Stimulated activated CD8-positive, alpha-beta memory T cell treated with anti-CD3 and anti-CD28 coated beads, Interleukin-4, amount 100 ng/mL, for 48 hours (primary cell): ENCODE results near the gene CTRB2.

ENCODE experiments used
- DNase-seq: peaks from one replicate; pipeline ENCODE4 v3.0.0-alpha.2; 2020

Gene CTRB2

GRCh38 chr16:75203667-75204409, 3.1 kb downstream of the CTRB2 start:
- no peak for DNase-seq

GRCh38 chr16:75203096-75203495, 3.9 kb downstream of the CTRB2 start:
- no peak for DNase-seq

DNA sequence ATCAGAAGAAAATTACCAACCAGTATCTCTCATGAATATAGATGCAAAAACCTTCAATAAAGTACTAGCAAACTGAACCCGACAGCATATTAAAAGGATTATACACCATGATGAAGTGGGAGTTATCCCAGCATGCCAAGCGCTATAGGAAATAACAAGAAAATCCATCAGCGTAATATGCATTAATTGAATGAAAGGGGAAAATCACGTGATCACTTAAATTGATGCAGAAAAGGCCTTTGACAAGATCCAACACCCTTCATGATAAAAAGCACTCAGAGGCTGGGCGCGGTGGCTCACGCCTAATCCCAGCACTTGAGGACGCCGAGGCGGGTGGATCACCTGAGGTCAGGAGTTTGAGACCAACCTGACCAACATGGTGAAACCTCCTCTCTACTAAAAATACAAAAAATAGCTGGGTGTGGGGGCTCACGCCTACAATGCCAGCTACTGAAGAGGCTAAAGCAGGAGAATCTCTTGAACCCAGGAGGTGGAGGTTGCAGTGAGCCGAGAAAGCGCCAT, 4.8 kb downstream of the CTRB2 start:
- DNase-seq = no peak

- no peak for DNase-seq
Observed at GRCh38 chr16:75198135-75198600, 8.8 kb downstream of the CTRB2 start.

DNA sequence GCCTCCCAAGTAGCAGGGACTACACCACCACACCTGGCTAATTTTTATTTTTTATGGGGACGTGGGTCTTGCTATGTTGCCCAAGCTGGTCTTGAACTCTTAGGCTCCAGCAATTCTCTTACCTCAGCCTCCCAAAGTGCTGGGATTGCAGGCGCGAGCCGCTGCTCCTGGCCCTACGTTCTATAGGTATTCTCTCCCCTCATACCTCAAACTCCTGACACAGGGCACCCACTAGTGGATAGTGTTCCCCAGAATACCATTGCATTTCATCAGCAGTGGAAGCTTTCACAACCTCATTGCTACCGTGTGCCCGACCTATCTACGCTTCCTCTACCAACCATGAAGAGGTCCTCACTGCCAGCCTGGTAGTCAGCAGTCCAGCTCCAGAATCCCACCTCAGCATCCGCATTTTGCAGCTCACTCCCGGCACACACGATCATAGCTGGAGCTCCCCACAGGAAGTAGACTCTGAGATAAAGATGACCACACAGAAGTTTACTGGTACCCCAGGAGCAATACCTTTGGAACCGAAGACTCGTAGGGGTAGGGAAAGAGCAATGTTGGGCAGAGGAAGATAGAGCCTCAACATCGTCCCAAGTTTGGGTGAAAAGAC, 9.3 kb downstream of the CTRB2 start:
- no peak for DNase-seq

GRCh38 chr16:75196836-75197235, 10.1 kb downstream of the CTRB2 start:
- no peak for DNase-seq

GRCh38 chr16:75195811-75196790, 10.9 kb downstream of the CTRB2 start:
- no peak for DNase-seq

DNA sequence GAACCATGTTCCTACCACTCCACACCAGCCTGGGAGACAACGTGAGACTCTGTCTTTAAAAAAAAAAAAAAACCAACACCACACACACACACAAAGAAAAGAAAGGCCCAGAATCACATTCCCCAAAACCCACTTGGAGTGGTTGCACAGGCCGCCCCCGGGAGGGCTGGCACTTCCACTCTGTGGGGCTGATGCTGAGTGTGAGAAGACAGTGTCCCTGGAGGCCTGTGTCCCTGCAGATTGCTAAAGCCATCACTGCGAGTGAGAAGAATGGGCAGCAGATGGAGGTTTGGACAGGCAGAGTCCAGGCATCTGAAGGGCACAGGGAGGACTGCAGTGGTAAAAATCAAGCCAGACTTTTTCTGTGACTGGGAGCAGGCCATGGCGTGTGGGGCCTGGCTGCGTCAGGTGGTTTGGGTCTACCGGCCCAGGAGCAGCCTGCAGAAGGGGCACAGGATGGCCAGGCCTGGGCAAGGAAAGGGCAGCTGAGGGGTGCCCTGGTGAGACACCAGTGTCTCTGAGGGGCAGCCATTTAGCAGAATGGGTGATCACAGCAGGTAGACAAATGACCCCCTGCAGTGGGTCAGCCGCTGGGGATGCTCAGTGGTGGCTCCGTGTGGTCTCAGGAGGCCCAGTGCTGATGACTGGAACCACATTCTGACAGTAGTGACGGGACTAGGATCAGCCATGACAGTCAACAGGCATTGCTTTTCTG, 13.1 kb downstream of the CTRB2 start:
- DNase-seq = no peak

GRCh38 chr16:75193265-75193650, 13.7 kb downstream of the CTRB2 start:
- DNase-seq = no peak

- no peak for DNase-seq
Observed at GRCh38 chr16:75192606-75193264, 14.2 kb downstream of the CTRB2 start.

- DNase-seq = no peak
Observed at GRCh38 chr16:75189638-75190245, 17.2 kb downstream of the CTRB2 start.

- DNase-seq = no peak
Observed at GRCh38 chr16:75188832-75189477, 18.0 kb downstream of the CTRB2 start.

DNA sequence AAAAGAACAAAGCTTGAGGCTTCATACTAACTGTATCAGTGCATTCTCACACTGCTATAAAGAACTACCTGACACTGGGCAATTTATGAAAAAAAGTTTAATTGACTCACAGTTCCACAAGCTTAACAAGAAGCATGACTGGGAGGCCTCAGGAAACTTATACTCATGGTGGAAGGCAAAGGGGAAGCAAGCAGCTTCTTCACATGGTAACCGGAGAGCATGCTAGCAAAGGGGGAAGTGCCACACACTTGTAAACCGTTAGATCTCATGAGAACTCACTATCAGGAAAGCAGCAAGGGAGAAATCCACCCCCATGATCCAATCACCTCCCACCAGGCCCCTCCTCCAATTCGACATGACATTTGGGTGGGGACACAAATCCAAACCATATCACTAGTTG, 25.3 kb downstream of the CTRB2 start:
- no peak for DNase-seq

DNA sequence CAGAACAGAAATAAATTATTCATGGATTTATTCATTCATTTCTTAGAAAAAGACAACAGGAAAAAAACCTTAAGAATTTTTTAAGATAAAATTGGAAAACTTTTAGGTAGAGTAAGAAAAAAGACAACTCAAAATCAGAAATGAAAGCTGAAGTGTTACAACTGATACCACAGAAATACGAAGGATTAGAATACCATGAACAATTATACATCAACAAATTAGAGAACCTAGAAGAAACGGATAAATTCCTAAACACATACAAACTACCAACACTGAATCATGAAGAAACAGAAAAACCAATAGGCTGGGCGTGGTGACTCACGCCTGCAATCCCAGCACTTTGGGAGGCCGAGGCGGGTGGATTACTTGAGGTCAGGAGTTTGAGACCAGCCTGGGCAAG, 27.8 kb downstream of the CTRB2 start:
- DNase-seq = no peak

GRCh38 chr16:75176926-75177325, 30.0 kb downstream of the CTRB2 start:
- DNase-seq = no peak

DNA sequence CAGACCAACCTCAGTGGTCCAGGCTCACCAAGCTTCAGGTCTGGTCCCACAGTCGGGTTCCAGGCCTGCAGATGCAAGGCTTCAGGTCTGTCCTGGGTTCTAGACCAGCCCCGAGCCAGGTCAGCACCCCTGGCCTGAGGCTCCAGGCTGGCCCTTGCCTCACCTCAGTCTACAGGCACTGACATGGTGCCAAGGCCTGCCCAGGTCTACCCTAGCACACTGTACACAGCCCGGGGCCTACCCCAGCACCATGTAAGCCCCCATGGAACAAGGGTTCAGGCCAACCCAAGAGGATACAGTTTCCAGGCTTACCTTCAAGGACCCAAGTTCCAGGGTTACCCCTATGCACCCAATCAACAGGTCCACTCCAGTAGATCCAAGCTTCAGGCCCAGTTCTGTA, 31.9 kb downstream of the CTRB2 start:
- DNase-seq = no peak

GRCh38 chr16:75172578-75172977, 34.4 kb downstream of the CTRB2 start:
- DNase-seq = no peak

GRCh38 chr16:75169899-75170405, 37.0 kb downstream of the CTRB2 start:
- DNase-seq = no peak

- no peak for DNase-seq
Observed at GRCh38 chr16:75160386-75160785, 46.6 kb downstream of the CTRB2 start.
